Tibial artery (tissue), 4 donors: ENCODE data around the gene DCAF10.

Experiments used
- DNase-seq, 2 donors: peaks; one replicate each; pipeline ENCODE4 v3.0.0-alpha.2; 2019
- H3K27ac ChIP-seq, 2 donors: fragments of 200-600 bp; sonication (generic) in 1 of 2; 1 replicate in 1 of 2; 2 replicates in 1 of 2; pipeline ENCODE4 v1.5.1; 2018 to 2019; ENCODE audit warnings: mild to moderate bottlenecking in 1 of 2
- H3K27me3 ChIP-seq, 2 donors: fragments of 200-600 bp; sonication (generic) in 1 of 2; one replicate each; pipeline versions ENCODE4 v1.5.1 to v1.6.0; 2016 to 2019
- H3K36me3 ChIP-seq, 3 donors: fragments of 200-600 bp; sonication (generic) in 2 of 3; one replicate each; pipeline ENCODE4 v1.5.1; 2016 to 2019; ENCODE audit warnings: mild to moderate bottlenecking in 2 of 3
- H3K4me1 ChIP-seq, 4 donors: fragments of 200-600 bp; sonication (generic) in 2 of 4; 1 replicate in 3 of 4; 2 replicates in 1 of 4; pipeline ENCODE4 v1.5.1; 2016 to 2019
- H3K4me3 ChIP-seq, 2 donors: fragments of 200-600 bp; sonication (generic) in 1 of 2; 1 replicate in 1 of 2; 2 replicates in 1 of 2; pipeline ENCODE4 v1.5.1; 2018 to 2019; ENCODE audit warnings: mild to moderate bottlenecking in 2 of 2
- H3K9me3 ChIP-seq, 3 donors: fragments of 200-600 bp; sonication (generic) in 1 of 3; one replicate each; pipeline ENCODE4 v1.5.1; 2016 to 2019
- CTCF ChIP-seq, 2 experiments: fragments of 200-600 bp in 1 of 2; fragments of 450-650 bp in 1 of 2; IDR thresholded peaks; one replicate each; pipeline ENCODE4 v1.5.1; 2017 to 2019; ENCODE audit warnings: antibody characterized with exemption in 2 of 2, mild to moderate bottlenecking in 1 of 2, moderate library complexity in 1 of 2
- intact Hi-C: fragments of 100-400 bp; cut with DNase I; formaldehyde crosslinking; loops from one replicate; pipeline ENCODE4 v1.15.0; 2023; ENCODE audit warnings: low total_unique reads

The DCAF10 gene

GRCh38 chr9:37914154-37914551, 113.6 kb downstream of the DCAF10 start:
- Histone ChIP-seq H3K36me3 (peaks cover 0 to 20% (median 17%) of the 10 kb centered on the region in 3 donors), H3K27ac (no peak overlapping the region), H3K9me3 (no peaks in the 10 kb centered on the region), H3K4me3 (no peak overlapping the region), H3K27me3 (no peaks in the 10 kb centered on the region), H3K4me1 (no peaks in the 10 kb centered on the region)
- peak in 1 of 2 donors; percentile 55 for DNase-seq
- TF ChIP-seq CTCF (IDR thresholded peaks at IDR 0.05), result no peak
- intact Hi-C loops, result loop anchor here (2.0 to 5.0 kb wide), 2 partner anchors 178 to 243 kb away; no protein-coding TSS in a partner anchor

- H3K36me3 ChIP-seq, result peaks cover 0 to 27% (median 18%) of the 10 kb centered on the region in 3 donors
- H3K9me3 ChIP-seq, result no peaks in the 10 kb centered on the region
- no peak overlapping the region for H3K27ac ChIP-seq
- no peak overlapping the region for H3K4me3 ChIP-seq
- intact Hi-C loops, result loop anchor here (2.0 to 5.0 kb wide), 2 partner anchors 177 to 242 kb away; no protein-coding TSS in a partner anchor
- TF ChIP-seq CTCF (IDR thresholded peaks at IDR 0.05), result no peak
- DNase-seq, result peak in 1 of 2 donors; percentile 62
- H3K27me3 ChIP-seq, result no peaks in the 10 kb centered on the region
- H3K4me1 ChIP-seq, result no peaks in the 10 kb centered on the region
Observed at GRCh38 chr9:37914701-37915358, 114.2 kb downstream of the DCAF10 start.

GRCh38 chr9:37915911-37916470, 115.4 kb downstream of the DCAF10 start:
- intact Hi-C loops, result loop anchor here (2.0 kb wide), 1 partner anchor 241 kb away; no protein-coding TSS in a partner anchor
- H3K4me3 ChIP-seq, result no peak overlapping the region
- H3K27me3 ChIP-seq, result no peaks in the 10 kb centered on the region
- no peaks in the 10 kb centered on the region for H3K9me3 ChIP-seq
- H3K4me1 ChIP-seq, result no peaks in the 10 kb centered on the region
- H3K27ac ChIP-seq, result no peak overlapping the region
- DNase-seq, result peak in 1 of 2 donors; percentile 59
- peaks cover 0 to 28% (median 18%) of the 10 kb centered on the region in 3 donors for H3K36me3 ChIP-seq
- no peak for TF ChIP-seq CTCF (IDR thresholded peaks at IDR 0.05)

- intact Hi-C loops, result no loop called here
- Histone ChIP-seq H3K27me3 (no peaks in the 10 kb centered on the region), H3K27ac (no peak overlapping the region), H3K4me1 (peaks cover 0 to 1% (median 0%) of the 10 kb centered on the region in 4 donors), H3K4me3 (no peak overlapping the region), H3K36me3 (peaks cover 0 to 34% (median 20%) of the 10 kb centered on the region in 3 donors), H3K9me3 (no peaks in the 10 kb centered on the region)
- DNase-seq, result peak in 1 of 2 donors; percentile 55
- no peak for TF ChIP-seq CTCF (IDR thresholded peaks at IDR 0.05)
Observed at GRCh38 chr9:37916471-37917312, 116.1 kb downstream of the DCAF10 start.
